Measurements from ENCODE around the gene CTSZ. TPM values are rescaled to one million over a fixed set of nuclear protein-coding genes. Genes with fewer than 3 reads are reported as not detected.
"Not testable (repeated sequence)": the region's sequence is repeated elsewhere in the genome, so short reads cannot be mapped to it uniquely, and the experiment has no call there.

The CTSZ gene
- not detected in 2 replicates for total RNA-seq (2014; rRNA removed; shearing (Covaris generic))

DNA sequence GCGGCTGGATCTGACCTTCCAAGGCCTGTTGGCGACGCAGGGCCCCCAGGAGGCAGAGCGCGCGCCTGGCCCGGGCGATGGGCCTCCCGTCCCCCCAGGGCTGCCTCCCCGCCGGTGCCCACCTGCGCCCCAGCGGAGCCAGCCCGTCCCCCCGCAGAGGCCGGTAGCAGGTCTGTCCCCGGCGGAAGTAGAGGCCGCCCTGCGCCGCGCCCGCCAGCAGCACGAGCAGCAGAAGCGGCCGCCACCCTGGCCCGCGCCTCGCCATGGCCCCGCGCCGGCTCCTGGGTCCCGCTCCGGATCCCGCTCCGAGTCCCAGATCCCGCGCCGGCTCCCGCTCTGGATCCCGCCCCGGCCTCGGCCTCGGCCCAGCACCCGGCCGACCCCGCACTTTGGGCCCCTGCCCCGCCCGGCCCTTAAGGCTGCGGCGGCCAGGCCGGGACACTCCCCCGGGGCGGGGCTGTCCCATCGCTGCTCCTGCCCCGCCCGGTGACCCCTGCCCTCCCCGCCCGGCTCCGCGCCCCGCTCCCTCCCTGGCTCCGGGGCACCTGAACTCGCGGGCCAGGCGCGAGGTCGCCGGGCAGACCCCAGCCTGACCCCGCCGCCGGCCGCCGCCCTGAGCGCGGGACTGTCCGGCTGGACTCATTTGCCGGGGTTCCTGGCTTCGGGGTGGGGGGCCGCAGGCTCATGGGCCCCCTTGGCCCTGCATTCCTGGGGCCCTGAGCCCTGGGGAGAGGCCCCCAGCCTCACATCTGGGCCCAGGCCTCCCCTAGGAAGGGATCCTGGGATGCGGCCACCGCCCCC is at the start of gene CTSZ:
CTSZ (minus strand) TSS at position 391 of the 801 bp plus-strand sequence; CDS start at position 265, 126 bp downstream.
- in situ Hi-C loops (cut with HindIII; ENCODE audit: low sequenced_read_pairs) = no loop called here
- no peak for DNase-seq (ENCODE audit: low spot score)

- in situ Hi-C loops (cut with HindIII; ENCODE audit: low sequenced_read_pairs) = no loop called here
- no peak for DNase-seq (ENCODE audit: low spot score)
Observed at GRCh38 chr20:59055302-59055701, 48.2 kb upstream of the CTSZ start.

DNA sequence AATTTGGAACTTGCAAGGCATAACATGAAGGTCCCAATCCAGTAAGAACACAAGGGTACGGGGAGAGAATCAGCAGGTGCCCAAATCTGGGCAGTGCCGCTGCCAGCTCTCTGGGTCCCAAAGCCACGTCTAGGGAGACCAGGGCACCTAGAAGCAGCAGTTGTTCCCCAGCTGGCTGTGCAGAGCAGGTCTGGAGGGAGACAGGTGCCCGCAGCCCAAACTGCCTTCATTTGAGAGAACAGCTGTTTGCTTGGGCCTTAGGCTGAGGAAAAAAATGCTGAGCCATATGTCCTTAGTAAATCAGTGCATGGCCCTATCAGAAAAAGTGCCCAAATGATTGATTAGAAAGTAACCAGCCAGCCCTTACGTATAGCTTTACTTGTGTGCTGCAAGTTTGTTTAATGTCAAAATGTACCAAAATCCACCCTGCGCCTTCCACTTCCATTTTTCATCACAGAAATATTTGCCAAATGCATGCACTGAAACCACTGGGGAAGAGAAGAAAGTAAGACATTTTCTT is 44.7 kb upstream of the CTSZ start:
- no peak for DNase-seq (ENCODE audit: low spot score)
- in situ Hi-C loops (cut with HindIII; ENCODE audit: low sequenced_read_pairs) = no loop called here

DNA sequence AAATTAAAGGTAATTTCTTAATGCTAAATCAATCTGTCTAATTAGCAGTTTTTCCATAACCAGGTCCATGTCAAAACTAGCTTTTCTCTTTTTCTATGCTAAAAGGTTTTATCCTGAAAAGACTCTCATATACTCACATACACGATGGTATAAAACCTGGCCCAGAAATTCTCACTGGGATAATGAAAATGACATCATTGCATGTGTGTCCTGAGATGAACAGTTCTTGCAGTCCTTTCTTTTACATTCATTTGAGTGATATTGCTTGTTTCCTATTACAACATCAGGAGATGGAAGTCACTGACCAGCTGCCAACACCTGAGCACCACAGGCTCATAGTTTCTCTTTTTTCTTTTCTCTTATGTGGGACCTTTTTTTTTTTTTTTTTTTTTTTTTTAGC is 43.4 kb upstream of the CTSZ start:
- in situ Hi-C loops (cut with HindIII; ENCODE audit: low sequenced_read_pairs) = no loop called here
- no peak for DNase-seq (ENCODE audit: low spot score)

DNA sequence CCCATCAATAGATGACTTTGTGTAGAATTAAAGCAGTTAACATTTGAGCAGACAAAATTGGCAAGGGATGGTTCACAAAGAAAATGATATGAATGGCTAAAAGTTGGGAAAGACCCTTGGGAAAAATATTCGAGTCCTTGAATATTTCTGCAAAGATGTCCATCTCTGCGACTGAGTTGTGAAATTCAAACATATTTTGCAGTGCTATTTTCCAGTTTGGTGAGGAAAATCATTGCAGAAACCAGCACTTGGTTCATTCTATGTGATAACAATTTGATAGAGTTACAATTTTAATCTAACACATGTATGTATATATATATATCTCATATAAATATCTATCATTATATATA is 41.6 kb upstream of the CTSZ start:
- DNase-seq (ENCODE audit: low spot score) = no peak
- in situ Hi-C loops (cut with HindIII; ENCODE audit: low sequenced_read_pairs) = no loop called here

- in situ Hi-C loops (cut with HindIII; ENCODE audit: low sequenced_read_pairs) = no loop called here
- no peak for DNase-seq (ENCODE audit: low spot score)
Observed at GRCh38 chr20:59047938-59048680, 41.1 kb upstream of the CTSZ start.

DNA sequence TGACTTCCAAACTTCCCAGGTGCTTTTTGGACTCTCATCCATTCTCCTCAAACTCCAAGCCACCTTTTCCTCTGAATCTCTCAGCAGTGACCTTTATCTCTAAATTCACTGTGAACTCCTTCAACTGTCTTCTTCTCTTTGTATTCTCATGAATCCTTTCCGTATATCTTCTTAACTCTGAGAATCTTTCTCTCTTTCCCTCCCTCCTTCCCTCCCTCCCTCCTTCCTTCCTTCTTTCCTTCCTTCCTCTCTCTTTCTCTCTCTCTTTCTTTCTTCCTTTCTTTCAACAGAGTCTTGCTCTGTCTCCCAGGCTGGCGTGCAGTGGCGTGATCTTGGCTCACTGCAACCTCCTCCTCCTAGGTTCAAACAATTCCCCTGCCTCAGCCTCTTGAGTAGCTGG is 39.8 kb upstream of the CTSZ start:
- DNase-seq (ENCODE audit: low spot score) = no peak
- in situ Hi-C loops (cut with HindIII; ENCODE audit: low sequenced_read_pairs) = no loop called here

DNA sequence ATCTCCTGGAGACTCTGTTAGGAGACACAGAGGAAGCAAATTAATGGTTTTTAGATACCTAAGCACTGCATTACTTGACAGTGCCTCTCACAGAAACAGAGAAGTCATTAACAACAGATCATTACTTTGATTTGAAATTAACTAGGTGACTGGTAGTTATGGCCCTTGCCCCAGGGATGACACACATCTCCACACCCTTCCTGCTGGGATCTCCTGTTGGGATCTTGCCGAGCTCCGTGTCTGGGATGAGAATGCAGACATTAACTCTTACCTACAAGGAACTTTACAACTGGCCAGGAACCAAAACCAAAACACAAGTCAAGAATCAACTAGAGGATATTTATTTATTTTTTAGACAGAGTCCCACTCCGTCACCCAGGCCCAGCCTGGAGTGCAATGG is 37.7 kb upstream of the CTSZ start:
- in situ Hi-C loops (cut with HindIII; ENCODE audit: low sequenced_read_pairs) = no loop called here
- no peak for DNase-seq (ENCODE audit: low spot score)

DNA sequence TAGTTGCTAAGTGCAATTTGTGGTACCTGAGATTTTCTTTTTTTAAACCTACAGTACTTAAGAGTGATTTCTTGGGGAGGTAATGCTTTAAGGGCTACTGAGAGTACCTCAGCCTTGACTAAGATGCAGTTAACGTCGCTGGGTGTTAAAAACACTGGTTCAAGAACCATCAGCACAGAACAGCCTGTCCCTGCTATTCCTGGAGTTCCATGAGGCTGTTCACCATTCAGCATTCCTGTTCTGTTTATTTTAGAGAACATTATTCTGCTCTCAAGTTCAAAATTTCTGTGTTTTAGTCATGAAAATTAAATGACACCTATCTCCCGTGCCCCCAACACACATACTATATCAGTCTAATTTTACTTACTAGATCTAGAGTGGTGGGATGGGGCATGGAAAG is 37.2 kb upstream of the CTSZ start:
- no peak for DNase-seq (ENCODE audit: low spot score)
- in situ Hi-C loops (cut with HindIII; ENCODE audit: low sequenced_read_pairs) = no loop called here

GRCh38 chr20:59043698-59044097 is 36.6 kb upstream of the CTSZ start:
- peak; percentile 16 for DNase-seq (ENCODE audit: low spot score)
- in situ Hi-C loops (cut with HindIII; ENCODE audit: low sequenced_read_pairs) = no loop called here

DNA sequence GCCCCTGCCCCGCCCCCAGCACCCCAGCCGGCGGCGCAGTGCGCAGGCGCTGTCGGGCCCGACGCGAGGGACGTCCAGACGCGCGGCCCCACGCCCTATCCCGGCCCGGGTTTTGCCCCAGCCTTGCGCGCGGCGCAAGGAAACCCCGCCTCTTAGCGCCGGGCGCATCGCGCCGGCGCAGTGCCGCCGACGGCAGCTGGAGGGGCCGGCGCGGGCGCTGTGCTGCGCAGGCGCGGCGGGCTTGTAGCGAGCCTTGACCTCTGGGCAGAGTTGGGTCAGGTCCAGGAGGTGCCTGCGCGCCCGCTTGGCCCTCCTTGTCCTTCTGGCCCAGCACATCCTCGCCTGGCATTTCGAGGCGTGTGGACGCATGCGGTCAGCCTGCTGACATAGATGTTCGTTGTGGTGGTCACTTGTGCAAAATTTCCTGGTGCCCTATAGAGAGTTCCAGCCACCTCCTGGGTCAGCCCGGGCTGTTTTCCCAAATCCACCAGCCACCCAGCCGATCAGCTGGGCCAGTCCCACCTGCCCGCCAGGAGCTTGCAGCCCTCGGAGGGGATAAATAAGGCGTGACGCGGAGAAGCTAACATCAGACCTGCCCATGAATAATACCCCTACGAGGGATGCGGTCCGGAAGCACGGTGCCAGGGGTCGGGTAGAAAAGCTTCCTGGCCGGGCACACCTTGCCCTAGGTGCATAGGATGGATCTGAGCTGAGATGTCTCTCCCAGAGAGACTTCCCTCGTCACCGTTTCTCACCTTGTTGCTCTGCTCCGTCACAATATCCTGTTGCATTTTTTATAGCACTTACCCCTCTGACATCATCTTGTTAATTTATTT is 36.0 kb upstream of the CTSZ start:
- in situ Hi-C loops (cut with HindIII; ENCODE audit: low sequenced_read_pairs) = no loop called here
- peak; percentile 87 for DNase-seq (ENCODE audit: low spot score)

DNA sequence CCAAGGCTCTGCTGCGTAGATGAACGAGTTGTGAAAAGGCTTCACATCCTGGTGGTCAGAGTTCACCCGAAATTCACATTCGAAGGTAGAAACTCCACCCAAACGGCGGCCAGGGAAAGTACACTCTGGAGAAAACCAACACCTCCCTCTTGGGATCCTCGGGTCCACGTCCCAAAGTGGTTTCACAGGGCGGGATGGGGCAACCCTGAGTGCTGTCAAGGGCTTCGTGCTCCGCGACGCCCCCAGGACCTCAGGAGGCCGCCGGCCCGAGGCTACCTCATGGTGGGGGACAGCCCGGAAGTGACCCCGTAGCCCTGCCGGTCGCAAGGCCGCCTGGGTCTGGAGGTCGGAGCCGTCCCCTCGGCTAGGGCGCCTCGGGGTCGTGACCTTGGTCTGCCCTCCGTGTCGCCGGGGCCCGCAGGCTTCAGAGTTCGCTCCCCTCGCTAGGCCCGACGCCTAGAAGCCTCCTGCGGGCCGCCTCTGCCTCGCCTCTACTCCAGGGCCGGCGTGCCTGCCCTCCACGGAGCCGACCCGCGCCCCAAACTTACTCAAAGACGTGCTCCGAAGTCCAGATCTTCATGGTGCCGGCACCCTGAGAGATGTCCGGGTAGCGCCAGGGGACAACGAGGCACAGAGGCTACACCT is 35.2 kb upstream of the CTSZ start, which contains the start of gene PRELID3B:
PRELID3B (minus strand) TSS at position 636 of the 645 bp plus-strand sequence; CDS start at position 580, 56 bp downstream.
- in situ Hi-C loops (cut with HindIII; ENCODE audit: low sequenced_read_pairs) = no loop called here
- no peak for DNase-seq (ENCODE audit: low spot score)

GRCh38 chr20:59041487-59041886 is 34.4 kb upstream of the CTSZ start:
- DNase-seq (ENCODE audit: low spot score); in situ Hi-C loops (cut with HindIII; ENCODE audit: low sequenced_read_pairs): not testable (repeated sequence)

GRCh38 chr20:59040667-59041066 is 33.6 kb upstream of the CTSZ start:
- in situ Hi-C loops (cut with HindIII; ENCODE audit: low sequenced_read_pairs) = no loop called here
- no peak for DNase-seq (ENCODE audit: low spot score)

GRCh38 chr20:59039233-59039632 is 32.2 kb upstream of the CTSZ start:
- no peak for DNase-seq (ENCODE audit: low spot score)
- in situ Hi-C loops (cut with HindIII; ENCODE audit: low sequenced_read_pairs) = no loop called here

DNA sequence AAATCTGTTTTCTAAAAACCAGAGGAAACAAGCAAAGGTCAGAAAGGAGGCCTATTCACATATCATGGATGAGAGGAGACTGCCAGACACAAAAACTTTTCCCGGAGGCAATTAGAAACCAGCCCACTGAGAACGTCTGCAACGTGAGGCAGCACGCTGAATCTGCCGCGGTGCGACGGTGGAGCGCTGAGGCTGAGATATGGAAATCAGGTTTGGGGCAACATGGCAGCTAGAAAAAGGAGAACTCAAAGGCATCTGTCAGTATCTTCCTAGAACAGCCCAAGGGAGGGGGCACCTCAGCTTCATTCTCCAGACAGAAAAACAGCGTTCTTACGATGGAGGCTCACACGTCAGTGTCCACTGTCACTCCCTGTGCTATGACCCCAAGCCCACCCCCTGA is 30.3 kb upstream of the CTSZ start:
- no peak for DNase-seq (ENCODE audit: low spot score)
- in situ Hi-C loops (cut with HindIII; ENCODE audit: low sequenced_read_pairs) = no loop called here

DNA sequence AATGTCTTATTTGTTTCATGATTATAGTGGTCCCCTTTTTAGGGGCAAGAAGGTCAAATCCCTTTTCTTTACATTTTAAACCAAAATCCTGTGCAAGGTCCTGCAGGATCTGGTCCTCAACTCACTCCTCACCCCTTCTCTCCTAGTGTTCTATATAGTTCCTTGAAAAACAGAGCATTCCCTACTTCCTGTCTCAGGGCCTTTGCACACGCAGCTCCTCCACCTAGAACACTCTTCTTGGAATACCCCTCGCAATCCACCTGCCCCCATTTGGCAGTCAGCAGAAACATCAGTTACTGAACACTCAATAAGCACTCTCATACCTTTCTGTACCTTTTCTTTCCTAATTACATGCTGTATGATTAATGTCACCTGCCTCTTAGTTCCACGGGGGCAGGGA is 28.3 kb upstream of the CTSZ start:
- no peak for DNase-seq (ENCODE audit: low spot score)
- in situ Hi-C loops (cut with HindIII; ENCODE audit: low sequenced_read_pairs) = no loop called here

DNA sequence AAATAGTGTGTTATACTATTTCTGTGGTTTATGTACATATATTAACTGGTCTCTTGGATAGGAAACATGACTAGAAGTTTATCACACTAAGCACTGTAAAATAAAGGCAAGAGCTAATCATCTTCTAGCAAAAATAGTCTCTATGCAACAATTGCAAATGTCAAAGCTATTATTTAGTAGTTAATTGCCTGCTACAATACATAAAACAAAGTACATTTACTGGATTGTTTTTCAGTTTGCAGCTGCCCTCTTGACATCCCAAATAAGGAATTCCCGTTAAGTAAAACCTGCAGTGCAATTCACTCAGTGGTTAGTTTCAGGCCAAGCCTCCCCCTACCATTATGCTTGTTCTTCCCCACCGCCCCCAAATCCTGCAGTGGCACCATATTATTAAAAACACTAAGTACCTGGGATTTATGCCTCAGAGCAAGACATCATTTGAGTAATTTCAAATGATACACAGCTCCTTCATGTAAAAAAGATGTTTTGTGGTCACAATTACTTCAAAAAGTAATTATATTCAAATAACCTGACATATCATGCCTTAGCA is 26.6 kb upstream of the CTSZ start:
- in situ Hi-C loops (cut with HindIII; ENCODE audit: low sequenced_read_pairs) = no loop called here
- no peak for DNase-seq (ENCODE audit: low spot score)

DNA sequence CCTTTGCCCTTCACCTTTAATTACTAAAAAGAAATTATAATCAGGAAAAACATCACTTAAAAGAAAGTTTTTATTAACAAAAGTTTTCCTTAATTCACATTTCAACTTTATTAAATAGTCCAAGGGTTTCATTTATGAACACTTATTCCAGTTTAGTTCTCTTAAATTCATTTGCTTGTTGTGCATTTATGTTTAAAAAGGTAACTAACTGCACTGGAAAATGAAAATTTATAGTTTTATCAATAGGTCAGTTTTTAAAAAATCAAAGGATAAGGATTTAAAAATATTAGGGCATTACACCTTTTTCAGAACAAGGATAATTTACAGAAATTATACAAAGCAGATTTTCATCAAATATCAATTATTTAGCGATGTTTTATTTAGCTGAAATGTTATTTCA is 26.0 kb upstream of the CTSZ start:
- in situ Hi-C loops (cut with HindIII; ENCODE audit: low sequenced_read_pairs) = no loop called here

More for the DNA sequence above, 26.0 kb upstream of the CTSZ start:
- DNase-seq (ENCODE audit: low spot score) = no peak

Data from G401 (cell line).